Osteoblast (primary cell): Measurements from ENCODE around the gene ST6GAL1. TPM values are rescaled to one million over a fixed set of nuclear protein-coding genes. Genes with fewer than 3 reads are reported as not detected.

ENCODE experiments used
- DNase-seq: peaks from one replicate; pipeline ENCODE4 v3.0.0; 2011; ENCODE audit warnings: low spot score, mixed read lengths; ENCODE audit not compliant: insufficient read length; ENCODE audit errors: missing footprints
- H2AFZ ChIP-seq: 2 replicates; pipeline ENCODE4 v1.6.0; 2011; ENCODE audit warnings: mild to moderate bottlenecking, low read length
- H3K27ac ChIP-seq: 2 replicates; pipeline ENCODE4 v1.5.1; 2011; ENCODE audit warnings: mild to moderate bottlenecking, low read depth, low read length, moderate library complexity
- H3K27me3 ChIP-seq: 2 replicates; pipeline ENCODE4 v1.6.0; 2012; ENCODE audit warnings: mild to moderate bottlenecking, control low read depth, inconsistent platforms, low read length, moderate library complexity; ENCODE audit not compliant: insufficient read depth
- H3K36me3 ChIP-seq: 2 replicates; pipeline ENCODE4 v1.5.1; 2011; ENCODE audit warnings: mild to moderate bottlenecking, low read length, control low read depth, moderate library complexity; ENCODE audit not compliant: insufficient read depth
- H3K4me1 ChIP-seq: 2 replicates; pipeline ENCODE4 v1.5.1; 2011; ENCODE audit warnings: mild to moderate bottlenecking, low read length, control low read depth, moderate library complexity; ENCODE audit not compliant: insufficient read depth
- H3K4me2 ChIP-seq: 2 replicates; pipeline ENCODE4 v1.6.0; 2011; ENCODE audit warnings: mild to moderate bottlenecking, low read length; ENCODE audit not compliant: insufficient read depth
- H3K4me3 ChIP-seq: fragments of 200-600 bp; sonication (generic); 3 replicates; pipeline ENCODE4 v1.5.1; 2012; ENCODE audit warnings: mild to moderate bottlenecking, low read length, inconsistent platforms; ENCODE audit not compliant: insufficient read depth
- H3K79me2 ChIP-seq: 2 replicates; pipeline ENCODE4 v1.6.0; 2012; ENCODE audit warnings: mild to moderate bottlenecking, low read length, control low read depth, inconsistent platforms; ENCODE audit not compliant: insufficient read depth
- H3K9me3 ChIP-seq: 2 replicates; pipeline ENCODE4 v1.5.1; 2011; ENCODE audit warnings: low read depth, low read length, control low read depth
- H4K20me1 ChIP-seq: 2 replicates; pipeline ENCODE4 v1.6.0; 2012; ENCODE audit warnings: mild to moderate bottlenecking, low read length, control low read depth; ENCODE audit not compliant: insufficient read depth
- CTCF ChIP-seq: IDR thresholded peaks from 2 replicates; pipeline ENCODE4 v1.5.1; 2011; ENCODE audit warnings: mild to moderate bottlenecking, low read depth, low read length, moderate library complexity; ENCODE audit errors: extremely low read depth
- total RNA-seq: library from RNA; depleted of rRNA; stranded (reverse); fragments of >200 nt; gene quantifications from 2 replicates; pipeline ENCODE4 v1.2.3, GENCODE V29; 2012

The ST6GAL1 gene
- total RNA-seq, 1 donor, result 8.0 TPM

DNA sequence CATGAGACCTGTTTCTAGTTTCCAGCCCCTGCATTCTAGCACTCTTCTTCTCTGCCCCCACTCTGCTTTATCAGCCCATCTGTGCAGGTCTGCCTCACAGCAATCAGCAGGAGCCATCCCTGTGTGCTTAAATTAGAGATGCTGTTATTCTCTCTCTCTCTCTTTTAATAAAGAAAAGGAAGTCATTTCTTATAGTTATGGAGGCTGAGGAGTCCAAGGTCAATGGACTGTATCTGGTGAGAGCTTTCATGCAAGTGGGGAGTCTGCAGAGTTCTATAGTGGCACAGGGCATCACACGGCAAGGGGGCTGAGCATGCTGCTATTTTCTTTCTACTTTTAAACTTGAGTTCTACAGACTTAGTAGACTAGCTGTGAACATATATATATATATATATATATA is 4.5 kb upstream of the ST6GAL1 start:
- no peak for DNase-seq
- no peak overlapping the region for H3K27ac ChIP-seq
- H4K20me1 ChIP-seq, result no peaks in the 10 kb centered on the region
- H3K4me3 ChIP-seq, result no peak overlapping the region
- H3K9me3 ChIP-seq, result no peaks in the 10 kb centered on the region
- no peak for TF ChIP-seq CTCF
- H3K79me2 ChIP-seq, result no peaks in the 10 kb centered on the region
- H3K36me3 ChIP-seq, result no peaks in the 10 kb centered on the region
- H3K4me2 ChIP-seq, result no peak overlapping the region
- H3K27me3 ChIP-seq, result peaks cover 12% of the 10 kb centered on the region
- no peaks in the 10 kb centered on the region for H3K4me1 ChIP-seq
- H2AFZ ChIP-seq, result no peak overlapping the region

DNA sequence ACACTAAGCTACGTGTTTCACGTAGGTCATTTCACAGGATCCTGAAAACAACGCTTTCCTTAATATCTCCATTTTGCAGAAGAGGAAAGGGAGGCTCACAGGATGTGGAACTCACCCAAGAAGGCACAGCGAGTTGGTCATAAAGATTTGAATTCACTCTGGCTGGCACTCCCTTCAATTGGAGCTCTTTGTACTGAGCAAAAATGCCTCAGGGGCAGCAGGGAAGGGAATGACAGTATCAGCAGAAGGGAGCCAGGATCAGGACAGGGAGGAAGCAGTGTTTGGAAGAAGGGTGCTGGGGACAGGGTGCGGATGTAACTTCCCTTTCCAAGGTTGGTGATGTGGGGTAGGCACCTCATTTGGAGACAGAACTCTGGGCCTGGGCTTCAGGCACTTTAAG is 1.1 kb upstream of the ST6GAL1 start:
- Histone ChIP-seq H3K9me3 (no peaks in the 10 kb centered on the region), H3K4me3 (no peak overlapping the region), H3K79me2 (no peaks in the 10 kb centered on the region), H3K4me2 (no peak overlapping the region), H3K36me3 (no peaks in the 10 kb centered on the region), H2AFZ (no peak overlapping the region), H3K27ac (no peak overlapping the region), H4K20me1 (no peaks in the 10 kb centered on the region), H3K4me1 (peaks cover 12% of the 10 kb centered on the region), H3K27me3 (peaks cover 12% of the 10 kb centered on the region)
- DNase-seq, result no peak
- no peak for TF ChIP-seq CTCF

DNA sequence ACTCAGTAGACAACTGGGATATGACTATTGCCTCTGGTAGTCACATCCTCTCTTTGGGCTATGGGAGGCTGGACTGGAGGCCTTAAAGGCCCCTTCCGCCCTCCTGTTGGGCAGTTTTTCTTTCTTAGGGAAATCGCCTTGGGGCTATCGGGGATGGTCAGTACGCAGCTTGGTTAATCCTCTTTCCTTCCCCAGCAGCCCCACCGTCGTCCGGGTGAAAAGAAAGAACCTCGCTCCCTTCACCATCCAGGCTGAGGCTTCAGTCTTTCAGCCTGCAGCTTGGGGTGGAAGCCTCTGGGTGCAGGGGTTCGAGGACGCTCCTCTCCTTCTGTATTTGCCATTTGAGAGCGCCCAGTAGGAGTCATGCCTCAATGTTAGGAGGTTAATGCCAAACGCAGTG is 641 bp upstream of the ST6GAL1 start:
- H3K27me3 ChIP-seq, result peaks cover 10% of the 10 kb centered on the region

More for the DNA sequence above, 641 bp upstream of the ST6GAL1 start:
- Histone ChIP-seq H3K27ac (no peak overlapping the region), H3K79me2 (no peaks in the 10 kb centered on the region), H3K4me3 (peak overlapping the region; percentile 75), H2AFZ (peak overlapping the region; percentile 88), H4K20me1 (no peaks in the 10 kb centered on the region), H3K4me2 (peak overlapping the region; percentile 92), H3K9me3 (no peaks in the 10 kb centered on the region), H3K4me1 (peaks cover 12% of the 10 kb centered on the region), H3K36me3 (no peaks in the 10 kb centered on the region)
- TF ChIP-seq CTCF, result no peak
- no peak for DNase-seq
